HEK293 (cell line): ENCODE data around the gene NAPSA.
"Not testable (repeated sequence)": the region's sequence is repeated elsewhere in the genome, so short reads cannot be mapped to it uniquely, and the experiment has no call there.

Experiments
- CTCF ChIA-PET: fragments of 350-600 bp; formaldehyde crosslinking; extraction: SDS; loops from one replicate; lab custom pipeline; 2021; ENCODE audit warnings: antibody characterized with exemption; lab: Yijun Ruan, JAX
- POLR2A ChIA-PET: fragments of 300-600 bp; formaldehyde crosslinking; extraction: SDS; loops from one replicate; lab custom pipeline; 2020; ENCODE audit warnings: antibody characterized with exemption, inconsistent platforms; lab: Yijun Ruan, JAX
- H3K27ac ChIP-seq: fragments of 200-500 bp; sonication (Bioruptor generic); 2 replicates; pipeline ENCODE4 v1.5.1; 2014; ENCODE audit warnings: low read depth, low read length, control low read depth, inconsistent platforms; ENCODE audit errors: extremely low read depth
- H3K36me3 ChIP-seq, 2 experiments: fragments of 200-500 bp in 1 of 2; sonication (Bioruptor generic) in 1 of 2; 1 replicate in 1 of 2; 2 replicates in 1 of 2; pipeline ENCODE4 v1.5.1; 2014 to 2017; ENCODE audit warnings: inconsistent platforms in 2 of 2, low read length in 2 of 2; ENCODE audit not compliant: control insufficient read depth in 2 of 2, insufficient read depth in 1 of 2
- H3K4me1 ChIP-seq: fragments of 200-500 bp; sonication (Bioruptor generic); 2 replicates; pipeline ENCODE4 v1.5.1; 2014; ENCODE audit warnings: mild to moderate bottlenecking, low read length, inconsistent platforms; ENCODE audit not compliant: control insufficient read depth, insufficient read depth
- H3K4me3 ChIP-seq: 2 replicates; pipeline ENCODE4 v1.5.1; 2011; ENCODE audit warnings: low read depth, mild to moderate bottlenecking, control low read depth, low read length, moderate library complexity
- H3K9me3 ChIP-seq: fragments of 200-500 bp; sonication (Bioruptor generic); 2 replicates; pipeline ENCODE4 v1.5.1; 2014; ENCODE audit warnings: low read depth, low read length, inconsistent platforms; ENCODE audit not compliant: control insufficient read depth, insufficient read depth
- HOXC10 ChIP-seq: sonication (generic); formaldehyde crosslinking; IDR thresholded peaks from 2 replicates; pipeline ENCODE4 v1.8.1; 2023; ENCODE audit warnings: mild to moderate bottlenecking, missing genetic modification reagents
- KLF9 ChIP-seq: fragments of 450-650 bp; formaldehyde crosslinking; IDR thresholded peaks from 2 replicates; pipeline ENCODE4 v1.5.1; 2016; ENCODE audit warnings: missing biosample characterization, missing genetic modification characterization, low read depth
- MYNN ChIP-seq: fragments of 450-650 bp; formaldehyde crosslinking; IDR thresholded peaks from 2 replicates; pipeline ENCODE4 v1.5.1; 2016; ENCODE audit warnings: missing biosample characterization, missing genetic modification characterization, borderline replicate concordance
- SP2 ChIP-seq: fragments of 450-650 bp; formaldehyde crosslinking; IDR thresholded peaks from 2 replicates; pipeline ENCODE4 v1.5.1; 2016; ENCODE audit warnings: missing biosample characterization, missing genetic modification characterization
- ZBTB48 ChIP-seq: fragments of 450-650 bp; formaldehyde crosslinking; IDR thresholded peaks from 2 replicates; pipeline ENCODE4 v1.5.1; 2016; ENCODE audit warnings: missing biosample characterization, missing genetic modification characterization
- ZNF112 ChIP-seq: fragments of 450-650 bp; formaldehyde crosslinking; IDR thresholded peaks from 2 replicates; pipeline ENCODE4 v1.5.0; 2017; ENCODE audit warnings: missing biosample characterization, missing genetic modification characterization
- ZNF114 ChIP-seq: fragments of 450-650 bp; formaldehyde crosslinking; IDR thresholded peaks from 2 replicates; pipeline ENCODE4 v1.5.0; 2017; ENCODE audit warnings: missing biosample characterization, missing genetic modification characterization
- ZNF133 ChIP-seq: fragments of 450-650 bp; formaldehyde crosslinking; IDR thresholded peaks from 2 replicates; pipeline ENCODE4 v1.5.1; 2016; ENCODE audit warnings: missing biosample characterization, missing genetic modification characterization
- ZNF221 ChIP-seq: fragments of 450-650 bp; formaldehyde crosslinking; IDR thresholded peaks from 2 replicates; pipeline ENCODE4 v1.5.1; 2017; ENCODE audit warnings: missing biosample characterization, missing genetic modification characterization, borderline replicate concordance
- ZNF239 ChIP-seq: fragments of 450-650 bp; formaldehyde crosslinking; IDR thresholded peaks from 2 replicates; pipeline ENCODE4 v1.5.1; 2016; ENCODE audit warnings: missing biosample characterization, missing genetic modification characterization
- ZNF24 ChIP-seq: fragments of 450-650 bp; formaldehyde crosslinking; IDR thresholded peaks from 2 replicates; pipeline ENCODE4 v1.5.1; 2016; ENCODE audit warnings: missing biosample characterization, missing genetic modification characterization
- ZNF514 ChIP-seq: fragments of 450-650 bp; formaldehyde crosslinking; IDR thresholded peaks from 2 replicates; pipeline ENCODE4 v1.5.1; 2016; ENCODE audit warnings: missing biosample characterization, missing genetic modification characterization
- ZNF571 ChIP-seq: fragments of 450-650 bp; formaldehyde crosslinking; IDR thresholded peaks from 2 replicates; pipeline ENCODE4 v1.5.0; 2017; ENCODE audit warnings: missing biosample characterization, missing genetic modification characterization
- ZNF596 ChIP-seq: fragments of 450-650 bp; IDR thresholded peaks from 2 replicates; pipeline ENCODE4 v1.5.0; 2018; ENCODE audit warnings: missing biosample characterization, mild to moderate bottlenecking, missing genetic modification characterization, moderate library complexity
- ZNF600 ChIP-seq: fragments of 450-650 bp; formaldehyde crosslinking; IDR thresholded peaks from 2 replicates; pipeline ENCODE4 v1.5.1; 2016; ENCODE audit warnings: missing biosample characterization, missing genetic modification characterization
- TF ChIP-seq, protein P1 (sequence below): fragments of 450-650 bp; formaldehyde crosslinking; IDR thresholded peaks from 2 replicates; pipeline ENCODE4 v1.5.1; 2017; ENCODE audit warnings: missing biosample characterization, missing genetic modification characterization
- TF ChIP-seq, protein P2 (sequence below): fragments of 450-650 bp; formaldehyde crosslinking; IDR thresholded peaks from 2 replicates; pipeline ENCODE4 v1.5.1; 2016; ENCODE audit warnings: missing biosample characterization, missing genetic modification characterization
- TF ChIP-seq, protein P3 (sequence below): fragments of 450-650 bp; formaldehyde crosslinking; IDR thresholded peaks from 2 replicates; pipeline ENCODE4 v1.5.1; 2016; ENCODE audit warnings: missing biosample characterization, missing genetic modification characterization

The NAPSA gene

DNA sequence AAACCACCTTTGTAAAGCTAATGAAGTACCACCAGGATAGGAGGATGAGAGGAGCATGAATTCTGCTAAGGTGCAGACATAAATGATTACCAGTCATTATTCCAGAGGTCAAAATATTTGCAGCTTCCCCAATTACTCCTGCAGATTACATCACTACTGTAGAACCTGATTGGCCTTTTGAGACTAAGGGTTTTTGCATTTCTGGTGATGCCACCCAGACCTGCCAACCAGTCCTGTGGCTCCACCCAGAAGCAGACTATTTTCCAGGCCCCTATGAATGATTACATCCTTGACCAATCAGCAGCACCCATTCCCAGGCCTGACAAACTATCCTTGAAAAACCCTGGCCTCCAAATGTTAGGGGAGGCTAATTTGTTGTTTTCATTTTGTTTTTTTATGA is 25.1 kb downstream of the NAPSA start:
- POLR2A ChIA-PET: no interaction called here
- H3K4me3 ChIP-seq: no peak overlapping the region
- CTCF ChIA-PET: interaction anchor here (0.7 to 2.3 kb wide), 3 partner anchors 17 to 554 kb away, joined by 3 to 8 read pairs (median 7); no protein-coding TSS in a partner anchor
- peaks cover 0 to 3% of the 10 kb centered on the region in 2 experiments; a peak in 2 of 3 replicates for H3K36me3 ChIP-seq
- no peak overlapping the region for H3K27ac ChIP-seq
- no peaks in the 10 kb centered on the region for H3K9me3 ChIP-seq
- TF ChIP-seq ZNF596 (tag by site-specific recombination) (no peak), ZNF239 (tag by site-specific recombination) (no peak), ZBTB48 (no peak), SP2 (tag by site-specific recombination) (no peak), ZNF112 (no peak), ZNF600 (tag by site-specific recombination) (no peak), ZNF514 (no peak), ZNF133 (tag by site-specific recombination) (no peak), HOXC10 (CRISPR knock-in tag) (no peak), ZNF571 (tag by site-specific recombination) (no peak)
- TF ChIP-seq, protein P1, sequence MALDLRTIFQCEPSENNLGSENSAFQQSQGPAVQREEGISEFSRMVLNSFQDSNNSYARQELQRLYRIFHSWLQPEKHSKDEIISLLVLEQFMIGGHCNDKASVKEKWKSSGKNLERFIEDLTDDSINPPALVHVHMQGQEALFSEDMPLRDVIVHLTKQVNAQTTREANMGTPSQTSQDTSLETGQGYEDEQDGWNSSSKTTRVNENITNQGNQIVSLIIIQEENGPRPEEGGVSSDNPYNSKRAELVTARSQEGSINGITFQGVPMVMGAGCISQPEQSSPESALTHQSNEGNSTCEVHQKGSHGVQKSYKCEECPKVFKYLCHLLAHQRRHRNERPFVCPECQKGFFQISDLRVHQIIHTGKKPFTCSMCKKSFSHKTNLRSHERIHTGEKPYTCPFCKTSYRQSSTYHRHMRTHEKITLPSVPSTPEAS (tag by site-specific recombination): no peak
- H3K4me1 ChIP-seq: no peaks in the 10 kb centered on the region

DNA sequence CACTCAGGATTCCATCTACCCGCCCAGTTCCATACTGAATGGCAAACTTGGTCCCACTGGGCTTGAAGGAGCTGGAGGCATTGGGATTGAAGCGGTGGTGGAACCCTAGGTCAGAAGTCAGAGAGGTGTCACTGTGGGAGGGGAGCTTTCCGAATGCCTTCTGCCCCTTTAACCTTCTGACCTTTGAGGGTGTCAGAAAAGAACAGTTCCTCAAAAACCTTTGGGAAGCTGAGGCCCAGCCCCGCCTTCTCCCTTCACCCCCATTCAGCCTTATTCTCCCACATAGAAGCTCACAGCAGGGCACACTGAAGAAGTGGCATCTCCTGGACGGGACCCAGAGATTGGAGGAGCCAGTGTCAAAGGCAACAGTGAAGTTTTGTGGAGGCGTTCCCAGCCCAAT is 28.4 kb downstream of the NAPSA start:
- H3K4me3 ChIP-seq, H3K9me3 ChIP-seq, POLR2A ChIA-PET, H3K27ac ChIP-seq, H3K36me3 ChIP-seq, H3K4me1 ChIP-seq: not testable (repeated sequence)
- CTCF ChIA-PET: interaction anchor here (0.5 kb wide), 1 partner anchor 77 kb away, joined by 3 read pairs; no protein-coding TSS in a partner anchor

DNA sequence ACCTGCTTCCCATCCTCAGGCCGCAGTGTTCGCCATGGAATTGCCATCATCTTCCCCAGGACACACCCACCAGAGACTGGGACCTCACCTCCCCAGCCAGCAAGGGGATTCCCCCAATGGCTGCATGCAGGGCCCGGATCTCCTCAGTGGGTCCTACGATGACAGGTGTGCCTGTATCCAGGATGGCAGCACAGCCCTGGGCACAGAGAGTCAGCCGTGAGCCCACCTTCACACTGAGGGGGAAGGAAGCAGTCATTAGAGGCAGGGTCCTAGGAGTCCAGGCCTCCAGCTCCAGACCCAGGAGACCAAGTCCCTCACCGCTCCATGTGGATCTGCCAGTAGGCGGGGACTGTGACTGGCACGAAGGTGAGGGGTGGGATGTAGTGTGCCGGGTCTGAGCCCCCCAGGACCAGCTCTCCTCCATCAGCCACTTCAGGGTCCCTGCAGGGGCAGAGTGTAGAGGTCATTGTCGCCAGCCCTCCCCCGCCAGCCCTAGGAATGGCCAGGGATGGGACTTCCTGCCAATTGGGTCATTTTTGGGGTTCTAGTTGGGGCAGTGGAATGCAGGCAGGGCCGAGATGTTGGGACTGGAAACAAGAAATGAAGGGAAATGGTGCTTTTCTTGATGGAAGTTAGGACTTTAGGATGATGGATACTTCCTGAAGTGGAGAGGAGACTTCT is 30.6 kb downstream of the NAPSA start:
- TF ChIP-seq, protein P2, sequence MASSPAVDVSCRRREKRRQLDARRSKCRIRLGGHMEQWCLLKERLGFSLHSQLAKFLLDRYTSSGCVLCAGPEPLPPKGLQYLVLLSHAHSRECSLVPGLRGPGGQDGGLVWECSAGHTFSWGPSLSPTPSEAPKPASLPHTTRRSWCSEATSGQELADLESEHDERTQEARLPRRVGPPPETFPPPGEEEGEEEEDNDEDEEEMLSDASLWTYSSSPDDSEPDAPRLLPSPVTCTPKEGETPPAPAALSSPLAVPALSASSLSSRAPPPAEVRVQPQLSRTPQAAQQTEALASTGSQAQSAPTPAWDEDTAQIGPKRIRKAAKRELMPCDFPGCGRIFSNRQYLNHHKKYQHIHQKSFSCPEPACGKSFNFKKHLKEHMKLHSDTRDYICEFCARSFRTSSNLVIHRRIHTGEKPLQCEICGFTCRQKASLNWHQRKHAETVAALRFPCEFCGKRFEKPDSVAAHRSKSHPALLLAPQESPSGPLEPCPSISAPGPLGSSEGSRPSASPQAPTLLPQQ (tag by site-specific recombination): no peak
- peak; percentile 38; the same call in 1 of the 2 replicates for TF ChIP-seq KLF9 (tag by site-specific recombination)
- H3K36me3 ChIP-seq: peaks cover 0 to 3% of the 10 kb centered on the region in 2 experiments; a peak in 2 of 3 replicates
- POLR2A ChIA-PET: interaction anchor here (0.5 to 1.4 kb wide), 2 partner anchors 187 to 469 kb away, joined by 3 read pairs; no protein-coding TSS in a partner anchor
- H3K9me3 ChIP-seq: no peaks in the 10 kb centered on the region
- no peak overlapping the region for H3K4me3 ChIP-seq
- CTCF ChIA-PET: interaction anchor here (0.6 to 1.8 kb wide), 3 partner anchors 18 to 188 kb away, joined by 4 to 5 read pairs (median 5); no protein-coding TSS in a partner anchor
- no peak overlapping the region for H3K27ac ChIP-seq
- peaks cover 12% of the 10 kb centered on the region for H3K4me1 ChIP-seq

DNA sequence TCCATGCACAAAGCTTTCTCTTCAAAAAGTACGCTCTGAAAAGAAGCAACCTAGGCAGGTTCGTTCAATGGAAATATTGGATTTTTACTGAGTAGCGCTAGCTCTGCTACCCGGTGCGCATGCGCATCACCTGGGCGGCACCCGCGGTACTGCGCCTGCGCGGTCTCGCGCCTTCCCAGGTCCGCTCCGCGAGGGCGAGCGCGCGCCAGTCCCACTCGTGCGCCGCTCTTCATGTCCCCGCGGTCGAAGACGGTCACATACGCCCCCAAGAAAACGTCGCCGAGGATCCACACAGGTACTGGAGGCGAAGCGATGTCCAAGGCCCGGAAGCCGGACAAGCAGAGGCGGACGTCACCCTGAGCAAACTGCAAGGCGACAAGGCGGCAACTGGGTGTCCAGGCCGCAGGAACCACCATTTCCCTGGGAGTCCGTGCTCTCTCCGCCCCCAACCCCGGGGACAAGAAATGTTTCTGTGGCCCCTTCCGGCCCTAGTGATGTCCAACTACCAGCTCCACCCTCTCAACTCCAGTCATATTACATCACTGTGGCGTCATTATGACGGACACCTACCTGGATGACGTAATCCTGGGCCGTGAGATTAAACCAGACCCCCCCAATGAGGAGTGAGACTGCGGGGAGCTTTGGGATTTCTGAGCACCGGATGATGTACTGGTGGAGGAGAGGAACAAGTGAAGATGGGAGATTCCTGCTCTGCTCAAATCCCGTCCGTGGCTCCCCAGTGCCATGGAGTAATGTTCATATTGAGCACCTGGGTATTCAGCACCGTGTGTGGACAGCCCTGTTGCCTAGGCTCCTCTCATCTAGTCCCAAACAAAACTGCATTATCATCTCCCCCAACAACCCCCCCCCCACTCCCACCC is 31.5 kb downstream of the NAPSA start:
- no peaks in the 10 kb centered on the region; a peak in 1 of 3 replicates for H3K36me3 ChIP-seq
- H3K4me3 ChIP-seq: peak overlapping the region; percentile 61
- H3K4me1 ChIP-seq: peaks cover 16% of the 10 kb centered on the region
- H3K9me3 ChIP-seq: no peaks in the 10 kb centered on the region
- POLR2A ChIA-PET: interaction anchor here (0.5 to 1.5 kb wide), 14 partner anchors 9 to 491 kb away, joined by 3 to 10 read pairs (median 3); partner anchors contain the start of gene JOSD2
- peak overlapping the region; percentile 21; the same call in 1 of the 2 replicates for H3K27ac ChIP-seq
- CTCF ChIA-PET: interaction anchor here (0.6 to 1.6 kb wide), 4 partner anchors 19 to 198 kb away, joined by 4 to 8 read pairs (median 4); no protein-coding TSS in a partner anchor
- TF ChIP-seq, protein P1 (tag by site-specific recombination): 0 out of 2 replicates have a peak, but pooled peaks have one; percentile 9
- TF ChIP-seq ZNF221 (no peak), ZNF596 (tag by site-specific recombination) (no peak), MYNN (no peak), ZNF24 (tag by site-specific recombination) (peak; percentile 65; the same call in 1 of the 2 replicates), ZNF114 (tag by site-specific recombination) (no peak)
- TF ChIP-seq, protein P3, sequence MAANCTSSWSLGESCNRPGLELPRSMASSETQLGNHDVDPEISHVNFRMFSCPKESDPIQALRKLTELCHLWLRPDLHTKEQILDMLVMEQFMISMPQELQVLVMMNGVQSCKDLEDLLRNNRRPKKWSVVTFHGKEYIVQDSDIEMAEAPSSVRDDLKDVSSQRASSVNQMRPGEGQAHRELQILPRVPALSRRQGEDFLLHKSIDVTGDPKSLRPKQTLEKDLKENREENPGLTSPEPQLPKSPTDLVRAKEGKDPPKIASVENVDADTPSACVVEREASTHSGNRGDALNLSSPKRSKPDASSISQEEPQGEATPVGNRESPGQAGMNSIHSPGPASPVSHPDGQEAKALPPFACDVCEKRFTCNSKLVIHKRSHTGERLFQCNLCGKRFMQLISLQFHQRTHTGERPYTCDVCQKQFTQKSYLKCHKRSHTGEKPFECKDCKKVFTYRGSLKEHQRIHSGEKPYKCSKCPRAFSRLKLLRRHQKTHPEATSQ: no peak
